Activated naive CD4-positive, alpha-beta T cell treated with anti-CD3 and anti-CD28 coated beads for 36 hours (primary cell): ENCODE measurements around the gene CADM1. TPM values are rescaled to one million over a fixed set of nuclear protein-coding genes. Genes with fewer than 3 reads are reported as not detected.

Source experiments
- CTCF ChIA-PET: fragments of 350-600 bp; sonication (Branson Sonifier 250); formaldehyde crosslinking; loops from one replicate; lab custom pipeline; 2021; ENCODE audit warnings: antibody characterized with exemption; lab: Charles Lee
- DNase-seq: peaks from one replicate; pipeline ENCODE4 v3.0.0-alpha.2; 2020
- H3K27ac Mint-ChIP-seq: one replicate; pipeline ENCODE4 v1.8.0; 2021; ENCODE audit warnings: mild to moderate bottlenecking, mixed read lengths
- H3K27me3 Mint-ChIP-seq: one replicate; pipeline ENCODE4 v1.8.0; 2021; ENCODE audit warnings: low read depth, mixed read lengths
- H3K36me3 Mint-ChIP-seq: one replicate; pipeline ENCODE4 v1.8.0; 2021; ENCODE audit warnings: low read depth, mixed read lengths
- H3K4me1 Mint-ChIP-seq: one replicate; pipeline ENCODE4 v1.8.0; 2021; ENCODE audit warnings: low read depth, mixed read lengths
- H3K4me3 Mint-ChIP-seq: one replicate; pipeline ENCODE4 v1.8.0; 2021; ENCODE audit warnings: mild to moderate bottlenecking, moderate library complexity, mixed read lengths
- H3K9me3 Mint-ChIP-seq: one replicate; pipeline ENCODE4 v1.8.0; 2021; ENCODE audit warnings: mixed read lengths
- intact Hi-C: fragments of 100-400 bp; cut with micrococcal nuclease; formaldehyde crosslinking; loops from one replicate; pipeline ENCODE4 v1.15.1; 2023
- total RNA-seq, 2 experiments: library from RNA; stranded (reverse); gene quantifications; one replicate each; pipeline ENCODE4 v1.2.3, GENCODE V29; 2021

The CADM1 gene
- total RNA-seq, 2 experiments from 2014 or later = 0.24 TPM; not detected in 1

DNA sequence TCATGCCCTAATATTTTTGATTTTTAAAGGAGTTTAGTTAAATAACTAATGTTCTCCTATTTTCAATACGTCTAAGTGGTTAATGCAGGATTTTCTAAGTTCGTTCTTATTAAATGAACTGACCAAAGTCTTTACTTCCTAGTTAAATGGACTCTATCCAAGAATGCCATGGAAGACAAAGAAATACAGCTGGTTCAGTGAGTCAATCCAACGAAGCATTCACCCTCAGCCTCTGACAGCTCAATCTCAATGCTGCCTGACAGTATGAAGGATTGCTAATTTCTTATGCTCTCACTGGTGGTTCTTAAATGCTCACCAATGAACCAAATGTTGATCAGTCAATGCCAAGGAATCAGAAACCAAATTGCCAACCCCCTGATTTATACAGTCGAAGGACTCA lies 219.4 kb downstream of the CADM1 start:
- Mint-ChIP-seq H3K9me3 (no peaks in the 10 kb centered on the region), H3K36me3 (no peaks in the 10 kb centered on the region), H3K4me3 (no peak overlapping the region), H3K27me3 (peaks cover 2% of the 10 kb centered on the region), H3K4me1 (no peaks in the 10 kb centered on the region), H3K27ac (no peak overlapping the region)
- no peak for DNase-seq
- intact Hi-C loops = no loop called here
- CTCF ChIA-PET = no interaction called here

DNA sequence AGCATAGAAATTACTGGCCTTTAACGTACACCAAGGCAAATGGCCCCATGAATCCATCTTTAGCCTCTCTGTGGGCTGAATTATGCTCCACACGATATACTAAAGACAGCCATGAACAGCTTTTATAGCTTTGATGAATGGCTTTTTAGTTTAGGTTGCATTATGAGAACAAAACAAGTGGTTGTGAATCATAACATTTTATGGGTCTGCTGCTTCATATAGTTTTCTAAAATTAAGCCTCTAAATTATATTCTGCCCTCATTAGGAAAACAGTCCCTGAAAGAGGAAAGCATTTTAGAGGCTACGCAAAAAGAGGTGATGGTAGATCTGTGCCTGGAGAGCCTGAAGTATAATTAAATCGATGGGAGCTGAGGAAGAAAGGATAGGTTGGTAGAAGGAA lies 221.3 kb downstream of the CADM1 start:
- H3K36me3 Mint-ChIP-seq = no peaks in the 10 kb centered on the region
- no peaks in the 10 kb centered on the region for H3K4me1 Mint-ChIP-seq
- DNase-seq = no peak
- H3K9me3 Mint-ChIP-seq = no peaks in the 10 kb centered on the region
- intact Hi-C loops = no loop called here
- H3K27me3 Mint-ChIP-seq = peaks cover under 1% of the 10 kb centered on the region
- H3K4me3 Mint-ChIP-seq = no peak overlapping the region
- CTCF ChIA-PET = interaction anchor here (0.6 kb wide), 1 partner anchor 99 kb away, joined by 3 read pairs; no protein-coding TSS in a partner anchor
- H3K27ac Mint-ChIP-seq = no peak overlapping the region

DNA sequence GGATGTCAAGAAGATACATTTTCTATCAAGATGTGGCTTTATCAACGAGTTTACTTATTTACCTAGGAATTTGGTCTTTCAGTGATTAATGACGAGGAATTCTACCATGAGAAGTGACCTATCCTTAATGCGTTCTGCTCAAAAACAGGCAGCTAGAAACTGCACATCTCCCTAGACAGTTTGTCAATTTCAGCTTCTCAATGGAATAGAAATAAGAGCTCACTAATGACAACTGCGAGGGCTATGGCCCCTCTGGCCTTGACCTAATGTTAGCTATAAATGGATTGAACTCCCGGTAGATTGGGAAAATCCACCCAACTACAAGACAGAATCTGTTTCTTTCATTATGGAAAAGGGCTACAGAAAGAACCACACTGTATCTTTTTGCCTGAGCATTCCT lies 223.4 kb downstream of the CADM1 start:
- H3K36me3 Mint-ChIP-seq = no peaks in the 10 kb centered on the region
- H3K4me1 Mint-ChIP-seq = no peaks in the 10 kb centered on the region
- CTCF ChIA-PET = no interaction called here
- no peak overlapping the region for H3K27ac Mint-ChIP-seq
- intact Hi-C loops = no loop called here
- H3K9me3 Mint-ChIP-seq = no peaks in the 10 kb centered on the region
- no peak for DNase-seq
- no peak overlapping the region for H3K4me3 Mint-ChIP-seq
- H3K27me3 Mint-ChIP-seq = no peaks in the 10 kb centered on the region

DNA sequence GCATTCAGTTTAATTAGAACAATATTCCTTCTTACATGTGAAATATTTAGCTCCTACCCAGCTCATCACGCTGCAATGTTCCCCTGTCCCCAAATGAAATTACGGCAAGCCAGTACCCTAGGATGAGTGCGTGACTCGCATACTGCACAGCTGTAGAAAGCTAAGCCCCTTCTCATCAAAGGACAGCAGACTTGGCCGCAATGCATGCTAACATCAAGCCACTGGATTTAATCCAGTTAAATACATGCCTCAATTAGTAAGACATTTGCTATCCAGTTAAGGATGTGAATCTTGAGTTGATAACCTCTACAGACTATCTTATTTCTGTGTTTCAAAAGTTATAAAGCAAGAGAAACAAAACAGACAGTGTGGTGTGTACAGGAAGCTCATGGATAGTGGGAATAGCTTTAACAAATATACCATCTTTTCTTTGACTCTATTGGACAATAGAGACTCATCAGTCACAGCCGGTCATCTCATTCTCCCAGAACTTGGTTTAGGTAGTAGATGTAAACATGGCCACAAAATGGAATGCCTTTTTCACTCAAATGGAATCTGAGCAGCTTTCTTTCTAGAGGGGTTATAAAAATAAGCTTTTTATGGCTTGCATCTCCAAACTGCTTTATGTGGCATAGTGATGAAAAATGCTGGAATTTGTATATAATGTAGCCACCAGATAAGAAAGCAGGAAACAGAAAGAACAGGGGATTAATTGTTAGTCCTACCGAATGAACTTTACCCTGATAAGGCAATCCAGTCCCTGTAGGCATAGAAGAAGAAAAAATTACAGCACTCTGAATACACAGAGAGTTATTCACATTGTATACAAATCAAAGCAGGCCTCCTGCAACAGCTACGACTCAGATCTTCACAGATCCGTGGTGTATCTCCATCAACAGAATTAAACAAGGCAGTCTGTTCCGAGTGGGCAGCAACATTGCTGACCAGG lies 224.1 kb downstream of the CADM1 start:
- no peak overlapping the region for H3K4me3 Mint-ChIP-seq
- no peaks in the 10 kb centered on the region for H3K27me3 Mint-ChIP-seq
- no peak for DNase-seq
- CTCF ChIA-PET = interaction anchor here (0.6 kb wide), 1 partner anchor 12 kb away, joined by 3 read pairs; no protein-coding TSS in a partner anchor
- no peaks in the 10 kb centered on the region for H3K4me1 Mint-ChIP-seq
- intact Hi-C loops = no loop called here
- no peaks in the 10 kb centered on the region for H3K9me3 Mint-ChIP-seq
- H3K36me3 Mint-ChIP-seq = no peaks in the 10 kb centered on the region
- H3K27ac Mint-ChIP-seq = no peak overlapping the region

DNA sequence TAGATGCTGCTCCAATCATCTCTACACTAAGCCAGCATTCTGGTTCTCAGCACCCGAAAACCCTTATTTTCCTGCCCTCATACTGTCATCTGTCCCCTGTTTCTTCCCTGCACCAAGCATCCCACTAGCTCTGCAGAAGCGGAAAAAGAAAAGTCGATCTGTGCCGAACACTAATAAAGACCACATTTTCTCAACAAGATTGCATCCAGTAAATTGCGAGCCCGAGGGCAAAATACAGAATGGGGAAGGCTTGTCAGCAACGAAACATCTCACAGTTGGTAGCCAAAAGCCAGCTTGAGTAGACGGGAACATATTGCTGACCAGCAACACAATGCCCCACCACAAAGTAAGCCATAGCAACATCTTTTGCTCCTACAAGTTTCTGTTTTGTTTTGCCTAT lies 227.4 kb downstream of the CADM1 start:
- H3K36me3 Mint-ChIP-seq = no peaks in the 10 kb centered on the region
- H3K27me3 Mint-ChIP-seq = peaks cover 2% of the 10 kb centered on the region
- DNase-seq = no peak
- no peaks in the 10 kb centered on the region for H3K9me3 Mint-ChIP-seq
- intact Hi-C loops = no loop called here
- no peaks in the 10 kb centered on the region for H3K4me1 Mint-ChIP-seq
- no peak overlapping the region for H3K4me3 Mint-ChIP-seq
- H3K27ac Mint-ChIP-seq = no peak overlapping the region
- CTCF ChIA-PET = no interaction called here

DNA sequence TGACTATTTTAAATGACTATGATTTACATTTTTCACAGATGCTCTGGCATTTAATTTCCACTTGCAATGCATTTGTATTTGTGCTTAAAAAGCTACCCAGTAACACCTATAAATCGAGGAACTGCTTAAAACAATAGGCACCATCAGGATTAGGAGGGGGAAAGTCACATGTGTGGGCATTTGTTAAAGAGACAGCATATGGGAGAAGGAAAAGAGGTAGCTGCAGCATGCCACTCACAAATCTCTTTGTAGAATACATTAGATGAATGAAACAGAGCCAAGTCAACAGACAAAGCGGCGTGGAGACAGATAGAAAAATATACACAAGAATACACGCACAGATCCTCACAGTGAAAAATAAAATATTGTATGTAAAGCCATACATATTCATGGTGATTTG lies 228.0 kb downstream of the CADM1 start:
- H3K9me3 Mint-ChIP-seq = no peaks in the 10 kb centered on the region
- CTCF ChIA-PET = no interaction called here
- no peak overlapping the region for H3K27ac Mint-ChIP-seq
- H3K4me1 Mint-ChIP-seq = no peaks in the 10 kb centered on the region
- H3K27me3 Mint-ChIP-seq = peaks cover 2% of the 10 kb centered on the region
- no peak for DNase-seq
- no peaks in the 10 kb centered on the region for H3K36me3 Mint-ChIP-seq
- intact Hi-C loops = no loop called here
- H3K4me3 Mint-ChIP-seq = no peak overlapping the region

DNA sequence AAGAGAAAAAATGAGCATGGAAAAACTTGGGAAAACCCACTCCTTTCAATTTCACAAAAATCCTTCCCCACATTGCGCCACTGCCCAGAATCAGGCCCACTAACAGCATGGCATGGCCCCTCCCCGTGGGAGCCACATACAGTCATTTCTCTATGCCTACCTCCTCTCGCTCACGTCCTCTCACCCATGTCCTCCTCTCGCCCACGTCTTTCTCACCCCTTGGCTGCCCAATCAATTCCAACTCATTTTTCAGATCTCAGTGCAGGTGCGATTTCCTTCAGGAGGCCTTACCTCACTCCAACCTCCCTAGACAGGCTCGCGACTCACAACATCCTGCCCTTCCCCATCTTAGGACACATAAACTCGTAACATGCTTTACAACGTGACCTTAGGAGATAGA lies 229.2 kb downstream of the CADM1 start:
- CTCF ChIA-PET = no interaction called here
- Mint-ChIP-seq H3K36me3 (no peaks in the 10 kb centered on the region), H3K27me3 (peaks cover 2% of the 10 kb centered on the region), H3K9me3 (no peaks in the 10 kb centered on the region), H3K4me1 (no peaks in the 10 kb centered on the region), H3K4me3 (no peak overlapping the region), H3K27ac (no peak overlapping the region)
- no peak for DNase-seq
- intact Hi-C loops = no loop called here

DNA sequence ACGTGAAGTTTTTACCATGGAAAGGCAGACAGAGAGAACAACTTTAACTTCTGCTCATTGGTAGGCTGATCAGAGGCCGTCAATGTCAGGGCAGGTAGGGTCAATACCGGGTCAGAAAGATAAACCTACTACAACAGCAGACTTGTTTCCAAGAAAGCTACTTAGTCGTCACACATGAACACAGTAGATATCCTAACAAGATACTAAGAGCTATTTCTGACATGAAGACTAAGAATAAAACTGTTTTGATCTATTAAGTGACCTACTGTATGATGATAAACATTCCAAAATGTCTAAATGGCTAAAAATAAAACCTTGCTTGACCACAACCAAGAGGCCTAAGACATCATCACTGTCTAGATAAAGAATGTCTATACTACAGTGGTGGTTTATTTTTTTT lies 231.3 kb downstream of the CADM1 start:
- intact Hi-C loops = no loop called here
- Mint-ChIP-seq H3K4me1 (no peaks in the 10 kb centered on the region), H3K27me3 (peaks cover 9% of the 10 kb centered on the region), H3K4me3 (no peak overlapping the region), H3K27ac (no peak overlapping the region), H3K36me3 (no peaks in the 10 kb centered on the region), H3K9me3 (no peaks in the 10 kb centered on the region)
- no peak for DNase-seq
- CTCF ChIA-PET = no interaction called here

DNA sequence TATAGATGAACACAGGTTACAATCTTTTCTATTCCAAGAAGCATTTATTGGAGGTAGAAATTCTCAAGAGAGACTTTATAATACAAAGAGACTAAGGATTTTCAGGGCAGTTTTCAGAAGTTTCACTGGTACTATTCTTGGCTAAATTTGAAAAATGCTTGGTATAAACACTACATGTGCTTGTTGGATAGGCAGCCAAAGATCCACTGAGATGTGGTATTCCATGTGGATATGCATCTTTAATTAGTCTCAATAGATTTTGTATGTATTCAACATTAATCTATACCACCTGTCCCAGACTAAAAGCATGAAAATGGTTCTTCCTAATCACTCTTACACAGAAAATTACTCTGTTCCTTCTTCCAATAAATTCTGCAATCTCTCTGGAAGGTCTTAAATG lies 232.6 kb downstream of the CADM1 start:
- H3K27me3 Mint-ChIP-seq = peaks cover 9% of the 10 kb centered on the region
- H3K9me3 Mint-ChIP-seq = no peaks in the 10 kb centered on the region
- H3K27ac Mint-ChIP-seq = no peak overlapping the region
- intact Hi-C loops = no loop called here
- DNase-seq = no peak
- CTCF ChIA-PET = no interaction called here
- no peaks in the 10 kb centered on the region for H3K4me1 Mint-ChIP-seq
- no peaks in the 10 kb centered on the region for H3K36me3 Mint-ChIP-seq
- H3K4me3 Mint-ChIP-seq = no peak overlapping the region

DNA sequence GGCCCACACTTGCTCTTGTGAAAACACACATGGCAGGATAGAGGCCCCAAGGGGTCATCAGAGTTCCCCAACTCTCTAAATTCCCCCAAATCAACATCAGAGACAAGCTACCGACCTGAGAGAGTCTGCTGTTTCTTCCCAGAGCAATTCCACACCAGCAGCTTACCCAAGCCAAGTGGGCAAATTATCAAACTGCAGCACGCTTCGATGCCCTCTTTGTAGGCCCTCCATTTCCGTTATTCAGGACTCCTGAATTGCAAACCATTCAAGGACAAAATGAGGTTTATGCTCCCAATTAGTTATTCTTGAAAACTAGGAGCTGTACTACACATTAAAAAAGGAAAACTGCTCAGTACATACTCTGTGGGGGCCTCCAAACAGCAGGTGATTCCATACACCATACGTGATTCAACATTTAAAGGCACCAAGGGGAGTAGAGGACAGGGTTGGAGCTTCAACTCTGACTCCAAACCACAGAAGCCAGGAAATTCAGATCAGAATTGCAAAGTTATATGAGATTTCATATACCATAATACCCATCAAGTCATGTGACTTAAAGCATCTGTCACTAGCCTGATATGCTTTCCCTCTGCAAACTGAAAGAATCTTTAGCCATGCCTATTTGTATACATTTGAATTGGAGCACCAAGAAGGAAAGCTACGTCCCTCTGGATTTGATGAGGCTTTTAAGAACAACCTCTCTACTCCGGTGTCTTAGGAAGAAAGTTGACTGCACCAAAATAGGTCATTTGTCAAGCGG lies 234.8 kb downstream of the CADM1 start:
- Mint-ChIP-seq H3K36me3 (no peaks in the 10 kb centered on the region), H3K4me1 (no peaks in the 10 kb centered on the region), H3K27ac (no peak overlapping the region), H3K9me3 (no peaks in the 10 kb centered on the region), H3K27me3 (peaks cover 8% of the 10 kb centered on the region), H3K4me3 (no peak overlapping the region)
- DNase-seq = no peak
- intact Hi-C loops = no loop called here
- CTCF ChIA-PET = interaction anchor here (1.0 kb wide), 1 partner anchor 100 kb away, joined by 3 read pairs; no protein-coding TSS in a partner anchor

DNA sequence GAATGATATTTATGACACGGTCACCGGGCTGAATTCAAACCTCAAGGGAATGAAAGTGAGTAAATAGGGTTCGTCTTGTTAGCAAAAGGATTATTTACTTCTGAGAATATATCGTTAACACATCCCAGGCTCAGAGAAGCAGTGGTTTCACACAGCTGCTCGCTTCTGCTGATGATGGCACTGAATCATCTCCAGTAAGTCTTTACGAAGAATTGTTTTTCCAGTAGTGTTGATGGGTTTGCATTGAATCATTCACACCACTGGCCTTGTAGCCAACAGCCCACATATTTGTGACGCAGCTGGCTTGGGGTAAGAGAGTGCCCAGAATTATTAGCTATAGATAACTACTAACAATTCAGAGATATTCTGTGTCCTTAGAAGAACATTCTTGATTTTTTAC lies 236.3 kb downstream of the CADM1 start:
- Mint-ChIP-seq H3K4me3 (no peak overlapping the region), H3K9me3 (no peaks in the 10 kb centered on the region)

DNA sequence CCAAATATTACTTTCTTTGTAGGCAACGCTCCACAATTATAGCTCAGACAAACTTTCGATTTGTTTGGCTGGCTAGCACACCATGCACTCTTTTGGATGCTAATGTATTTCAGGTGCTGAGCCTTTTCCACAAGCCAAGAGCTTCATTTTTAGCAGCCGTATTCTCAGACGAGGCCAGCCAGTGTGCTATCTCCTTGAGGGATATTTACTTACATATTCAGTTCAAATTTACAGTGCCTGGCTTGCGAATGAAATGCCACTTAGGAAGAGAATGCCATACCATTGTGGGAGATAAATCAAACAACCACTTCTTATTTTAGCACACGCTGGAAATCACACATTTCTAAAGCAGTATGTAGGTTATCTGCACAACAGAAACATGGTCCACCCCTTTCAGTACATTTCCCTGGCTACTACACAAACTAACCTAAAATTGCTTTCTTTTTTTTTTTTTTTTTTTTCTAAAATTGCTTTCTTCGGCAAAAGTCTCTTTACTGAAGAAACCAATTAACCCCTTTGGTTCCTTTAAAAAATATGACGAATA lies 236.9 kb downstream of the CADM1 start:
- peaks cover 10% of the 10 kb centered on the region for H3K27me3 Mint-ChIP-seq

More for the DNA sequence above, 236.3 kb downstream of the CADM1 start:
- no peaks in the 10 kb centered on the region for H3K36me3 Mint-ChIP-seq
- intact Hi-C loops = no loop called here
- H3K27me3 Mint-ChIP-seq = peaks cover 10% of the 10 kb centered on the region
- no peak overlapping the region for H3K27ac Mint-ChIP-seq
- CTCF ChIA-PET = no interaction called here
- DNase-seq = no peak
- H3K4me1 Mint-ChIP-seq = no peaks in the 10 kb centered on the region

More for the DNA sequence above, 236.9 kb downstream of the CADM1 start:
- no peak for DNase-seq
- intact Hi-C loops = no loop called here
- CTCF ChIA-PET = no interaction called here
- no peak overlapping the region for H3K27ac Mint-ChIP-seq
- no peak overlapping the region for H3K4me3 Mint-ChIP-seq
- no peaks in the 10 kb centered on the region for H3K9me3 Mint-ChIP-seq
- H3K4me1 Mint-ChIP-seq = no peaks in the 10 kb centered on the region
- no peaks in the 10 kb centered on the region for H3K36me3 Mint-ChIP-seq
